GM19099 (cell line): ENCODE results near the gene PTPRN2.

Source experiments
- POLR2A ChIP-seq: IDR thresholded peaks from 3 replicates; pipeline ENCODE4 v1.6.1; 2011; ENCODE audit warnings: low read depth; ENCODE audit not compliant: insufficient read length; ENCODE audit errors: extremely low read depth

Gene PTPRN2

DNA sequence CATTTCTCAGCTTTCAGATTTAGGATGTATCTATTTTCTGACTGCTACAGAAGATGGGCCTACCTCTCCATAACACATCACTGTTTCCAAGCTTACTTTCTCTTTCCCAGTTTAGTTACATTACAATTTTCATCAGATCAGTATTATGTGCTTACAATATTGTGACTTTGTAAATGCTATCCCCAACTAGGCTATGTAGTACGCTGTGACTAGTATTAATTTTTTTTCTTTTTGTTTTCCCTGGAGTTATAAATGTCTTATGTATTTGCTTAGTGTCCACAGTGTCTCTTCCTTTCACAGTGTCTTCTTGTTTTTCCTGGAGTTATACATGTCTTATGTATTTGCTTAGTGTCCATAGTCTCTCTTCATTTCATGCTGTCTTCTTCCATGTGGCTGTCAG is 188.9 kb downstream of the PTPRN2 start:
- no peak for TF ChIP-seq POLR2A

DNA sequence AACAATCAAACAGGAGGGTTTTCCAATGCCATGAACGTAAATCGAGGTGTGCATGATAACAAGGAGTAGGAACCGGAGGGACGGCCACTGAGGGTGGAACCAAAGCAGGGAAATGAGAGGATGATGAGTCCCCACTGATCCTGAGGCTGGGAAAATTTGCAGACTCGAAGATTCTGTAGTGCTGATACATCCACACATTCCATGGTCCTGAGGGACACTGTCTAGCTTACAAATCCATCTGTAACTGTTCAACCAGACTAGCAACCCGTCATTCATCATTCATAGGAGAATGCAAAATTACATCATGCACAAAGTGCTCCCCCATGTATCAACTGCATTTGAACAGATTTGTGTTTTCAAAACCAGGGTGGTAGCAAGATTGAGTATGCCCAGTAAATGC is 189.7 kb downstream of the PTPRN2 start:
- TF ChIP-seq POLR2A = no peak

DNA sequence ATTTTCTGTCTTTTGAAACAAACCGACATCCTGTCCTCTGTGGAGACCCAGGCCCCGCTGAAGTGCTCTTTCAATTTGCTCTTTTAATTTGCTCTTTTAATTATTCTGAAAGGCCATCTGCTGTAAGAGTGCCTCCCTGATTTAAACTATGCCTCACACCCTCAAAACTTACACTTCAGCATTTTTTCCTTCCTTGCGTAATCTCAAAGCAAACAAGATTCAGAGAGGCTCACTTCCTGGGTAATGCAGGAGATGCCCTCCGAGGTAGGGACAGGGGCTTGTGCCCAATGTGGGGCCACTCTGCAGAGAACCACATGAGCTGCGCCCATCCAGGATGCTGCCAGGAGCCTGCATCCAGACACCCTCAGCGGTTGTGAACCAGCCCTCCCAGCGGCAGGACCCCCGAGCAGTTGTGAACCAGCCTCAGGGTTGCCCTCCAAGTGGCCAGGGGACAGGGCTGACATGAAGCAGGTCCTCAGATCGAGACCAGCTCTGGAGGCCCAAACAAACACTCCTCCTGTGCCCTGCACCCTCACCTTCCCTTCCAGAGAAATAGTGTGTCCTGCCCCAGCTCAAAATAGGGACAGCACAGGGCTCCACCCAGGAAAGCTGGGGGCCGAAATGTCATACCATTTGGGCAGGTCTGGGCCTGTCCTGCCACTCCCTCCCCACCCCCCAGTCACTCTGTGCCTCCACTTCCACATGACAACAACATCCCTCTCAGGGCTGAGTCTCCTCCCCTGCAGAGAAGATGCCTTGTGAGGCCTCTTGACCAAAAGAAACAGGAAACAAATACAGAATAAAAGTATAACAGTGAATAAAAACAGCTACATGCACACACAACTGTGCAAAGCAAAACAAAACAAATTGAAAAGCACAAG is 190.4 kb downstream of the PTPRN2 start:
- no peak for TF ChIP-seq POLR2A

DNA sequence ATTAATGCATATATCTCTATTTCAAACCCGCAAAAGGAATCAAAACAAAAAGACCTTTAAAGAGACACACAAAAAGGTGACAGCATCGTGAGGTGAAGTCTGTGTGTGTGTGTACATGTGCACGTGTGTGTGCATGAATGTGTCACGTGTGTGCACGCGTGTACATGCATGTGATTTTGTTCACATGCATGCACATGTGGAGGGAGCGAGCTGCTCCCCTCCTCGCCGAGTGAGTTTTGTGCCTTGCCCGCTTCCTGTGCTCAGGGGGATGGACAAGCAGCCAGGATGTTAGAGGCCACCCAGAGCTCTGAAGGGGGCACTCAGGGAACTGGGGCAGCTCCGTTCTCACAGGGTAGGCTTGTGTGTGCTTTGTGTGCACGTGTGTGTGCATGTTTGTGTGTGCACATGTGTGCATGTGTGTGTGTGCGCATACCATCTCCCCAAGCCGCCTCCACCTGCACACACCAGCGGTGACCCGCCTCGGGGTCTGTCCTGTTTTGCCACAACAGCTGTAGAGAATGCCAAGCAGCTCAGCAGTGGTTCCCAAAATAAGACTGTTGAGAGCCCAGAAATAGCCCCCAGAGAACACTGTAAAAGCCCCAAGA is 191.2 kb downstream of the PTPRN2 start:
- no peak for TF ChIP-seq POLR2A

DNA sequence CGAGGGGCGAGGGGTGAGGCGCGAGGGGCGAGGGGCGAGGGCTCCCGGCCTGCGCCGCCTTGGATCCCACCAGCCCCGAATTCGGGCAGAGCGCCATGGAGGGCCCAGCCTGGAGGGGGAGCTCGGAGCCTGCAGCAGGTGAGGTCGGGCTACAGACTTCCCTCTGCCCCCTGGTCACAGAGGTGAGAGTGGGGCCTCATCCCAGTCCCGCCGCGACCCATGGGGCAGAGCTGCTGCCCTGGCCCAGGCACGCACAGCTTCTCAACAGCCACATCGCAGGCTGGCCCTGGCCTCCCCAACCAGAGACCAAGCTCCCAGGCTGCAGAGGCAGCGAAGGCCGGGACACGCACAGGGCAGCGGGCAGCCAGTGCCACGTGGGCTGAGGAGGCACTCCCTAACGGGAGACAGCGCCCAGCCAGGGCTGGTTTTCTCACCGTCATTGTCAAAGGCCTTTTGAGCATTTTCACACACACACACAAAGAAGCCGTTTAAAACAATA is 191.8 kb downstream of the PTPRN2 start:
- TF ChIP-seq POLR2A = no peak

DNA sequence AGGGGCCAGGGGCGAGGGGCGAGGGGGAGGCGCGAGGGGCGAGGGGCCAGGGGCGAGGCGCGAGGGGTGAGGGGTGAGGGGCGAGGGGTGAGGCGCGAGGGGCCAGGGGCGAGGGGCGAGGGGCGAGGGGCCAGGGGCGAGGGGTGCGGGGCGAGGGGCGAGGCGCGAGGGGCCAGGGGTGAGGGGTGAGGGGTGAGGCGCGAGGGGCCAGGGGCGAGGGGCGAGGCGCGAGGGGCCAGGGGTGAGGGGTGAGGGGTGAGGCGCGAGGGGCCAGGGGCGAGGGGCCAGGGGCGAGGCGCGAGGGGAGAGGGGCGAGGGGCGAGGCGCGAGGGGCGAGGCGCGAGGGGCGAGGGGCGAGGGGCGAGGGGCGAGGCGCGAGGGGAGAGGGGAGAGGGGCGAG is 192.3 kb downstream of the PTPRN2 start:
- TF ChIP-seq POLR2A = no peak

DNA sequence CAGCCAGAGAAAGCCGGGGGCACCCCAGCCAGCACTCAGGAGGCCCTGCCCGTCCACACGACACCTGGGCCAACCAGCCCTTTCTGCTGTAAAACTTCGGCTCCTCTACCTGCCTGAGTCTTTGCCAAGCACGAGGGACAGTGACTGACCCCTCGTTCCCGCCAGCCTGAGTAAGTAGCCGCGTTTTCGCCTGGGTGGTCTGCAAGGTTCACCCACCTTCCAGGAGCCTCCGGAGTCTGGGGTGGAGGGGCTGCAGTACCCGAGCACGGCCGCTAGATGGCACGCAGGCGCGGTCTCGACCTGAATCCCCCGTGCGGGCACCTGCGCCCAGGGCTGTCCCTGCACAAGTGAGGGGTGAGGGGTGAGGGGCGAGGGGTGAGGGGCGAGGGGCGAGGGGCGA is 192.7 kb downstream of the PTPRN2 start:
- no peak for TF ChIP-seq POLR2A

DNA sequence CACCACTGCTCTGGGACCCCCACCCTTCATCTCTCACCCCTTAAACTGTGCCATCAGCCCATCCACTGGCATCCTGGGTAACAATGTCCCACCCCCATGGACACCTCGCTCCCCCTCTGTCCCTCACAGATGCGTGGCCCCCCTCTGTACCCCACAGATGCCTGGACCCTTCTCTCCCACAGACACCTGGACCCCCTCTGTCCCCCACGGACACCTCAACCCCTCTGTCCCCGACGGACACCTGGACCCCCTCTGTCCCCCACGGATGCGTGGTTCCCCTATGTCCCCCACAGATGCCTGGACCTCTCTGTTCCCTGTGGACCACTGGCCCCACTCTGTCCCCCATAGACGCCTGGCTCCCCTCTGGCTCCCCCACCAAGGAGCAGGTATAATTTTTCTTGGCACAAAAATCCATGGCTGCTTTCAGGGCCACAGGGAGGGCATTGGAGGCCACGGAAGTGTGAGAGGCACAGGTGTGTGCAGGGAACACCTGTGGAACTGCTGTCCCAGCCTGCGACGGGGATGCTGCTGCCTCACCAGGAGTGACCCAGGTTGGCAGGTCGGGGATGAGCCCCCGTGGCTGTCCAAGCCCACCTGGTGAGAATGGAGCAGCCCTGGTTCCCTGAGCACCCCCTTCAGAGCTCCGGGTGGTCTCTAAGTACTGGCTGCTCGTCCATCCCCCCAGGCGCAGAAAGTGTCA is 193.5 kb downstream of the PTPRN2 start:
- no peak for TF ChIP-seq POLR2A

DNA sequence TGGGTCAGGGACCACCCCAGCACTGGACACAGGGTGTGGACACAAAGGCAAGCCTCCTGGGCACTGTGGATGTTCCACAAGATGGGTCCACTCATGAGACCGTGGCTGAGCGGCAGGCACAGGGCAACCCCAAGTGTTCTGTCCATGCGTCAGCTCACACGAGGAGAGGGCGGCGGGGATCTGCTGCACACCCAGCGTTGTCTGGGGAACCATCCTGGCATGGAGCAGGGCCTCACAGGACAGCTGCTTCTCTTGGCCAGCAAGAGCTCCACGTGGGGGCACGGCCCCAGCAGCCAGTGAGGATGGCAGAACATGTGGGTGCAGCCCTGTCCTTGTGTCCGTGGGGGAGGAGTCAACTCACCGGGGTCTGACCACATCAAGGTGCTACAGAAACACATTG is 195.4 kb downstream of the PTPRN2 start:
- TF ChIP-seq POLR2A = no peak

DNA sequence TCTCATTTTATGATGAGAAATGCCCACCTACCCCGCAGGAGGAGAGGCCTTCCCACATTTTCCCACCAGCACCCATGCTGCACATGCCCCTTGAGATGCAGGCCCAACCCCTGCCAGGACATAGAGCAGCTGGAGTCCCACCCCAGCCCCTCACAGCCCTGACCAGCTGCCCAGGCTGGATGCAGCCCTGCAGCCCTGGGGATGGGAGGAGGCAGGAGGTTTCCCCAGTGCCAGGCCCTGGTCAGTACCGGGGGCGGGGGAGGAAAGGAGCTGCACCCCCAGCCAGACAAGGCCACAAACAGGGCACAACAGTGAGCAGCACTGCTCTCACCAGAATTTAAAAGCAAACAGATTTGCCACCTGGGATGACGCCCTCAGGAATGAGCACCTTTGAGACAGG is 196.1 kb downstream of the PTPRN2 start:
- no peak for TF ChIP-seq POLR2A

DNA sequence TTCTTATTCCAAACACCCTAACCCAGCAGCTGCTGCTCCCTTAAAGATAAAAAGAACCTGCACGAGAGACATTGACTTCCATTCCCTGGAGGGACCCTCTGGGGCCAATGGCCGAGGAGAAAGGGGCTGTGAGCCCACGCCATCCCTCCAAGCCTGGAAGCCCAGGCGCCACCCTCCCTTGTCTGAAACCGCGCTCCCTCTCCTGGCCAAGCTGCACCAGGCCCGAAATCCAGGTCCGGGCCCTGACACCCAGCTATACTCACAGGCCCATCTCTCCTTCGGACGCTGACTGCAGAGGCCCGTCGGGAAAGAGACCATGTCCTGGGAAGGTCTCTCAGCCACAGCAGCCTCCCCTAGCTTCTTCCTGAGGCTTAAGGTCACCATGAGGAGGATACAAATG is 196.5 kb downstream of the PTPRN2 start:
- TF ChIP-seq POLR2A = no peak

DNA sequence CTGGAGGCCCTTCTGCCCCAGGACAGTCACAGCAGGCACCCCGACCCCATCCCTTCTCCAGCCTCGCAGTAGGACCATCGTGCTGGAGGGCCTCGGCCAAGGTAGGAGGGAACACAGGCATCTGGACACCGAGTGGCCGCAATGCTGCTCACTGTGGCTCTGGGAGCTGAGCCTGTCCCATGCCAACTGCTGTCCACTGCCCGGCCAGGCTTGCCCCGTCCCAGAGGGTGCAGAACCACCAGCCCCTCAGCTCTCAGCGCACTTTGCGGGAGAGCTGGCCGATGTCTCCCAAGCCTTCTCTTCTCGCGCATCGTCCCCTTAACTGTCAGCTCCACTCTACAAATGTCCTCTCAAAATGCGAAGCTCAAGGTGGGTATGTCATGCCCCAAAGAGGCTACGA is 197.2 kb downstream of the PTPRN2 start:
- TF ChIP-seq POLR2A = no peak

DNA sequence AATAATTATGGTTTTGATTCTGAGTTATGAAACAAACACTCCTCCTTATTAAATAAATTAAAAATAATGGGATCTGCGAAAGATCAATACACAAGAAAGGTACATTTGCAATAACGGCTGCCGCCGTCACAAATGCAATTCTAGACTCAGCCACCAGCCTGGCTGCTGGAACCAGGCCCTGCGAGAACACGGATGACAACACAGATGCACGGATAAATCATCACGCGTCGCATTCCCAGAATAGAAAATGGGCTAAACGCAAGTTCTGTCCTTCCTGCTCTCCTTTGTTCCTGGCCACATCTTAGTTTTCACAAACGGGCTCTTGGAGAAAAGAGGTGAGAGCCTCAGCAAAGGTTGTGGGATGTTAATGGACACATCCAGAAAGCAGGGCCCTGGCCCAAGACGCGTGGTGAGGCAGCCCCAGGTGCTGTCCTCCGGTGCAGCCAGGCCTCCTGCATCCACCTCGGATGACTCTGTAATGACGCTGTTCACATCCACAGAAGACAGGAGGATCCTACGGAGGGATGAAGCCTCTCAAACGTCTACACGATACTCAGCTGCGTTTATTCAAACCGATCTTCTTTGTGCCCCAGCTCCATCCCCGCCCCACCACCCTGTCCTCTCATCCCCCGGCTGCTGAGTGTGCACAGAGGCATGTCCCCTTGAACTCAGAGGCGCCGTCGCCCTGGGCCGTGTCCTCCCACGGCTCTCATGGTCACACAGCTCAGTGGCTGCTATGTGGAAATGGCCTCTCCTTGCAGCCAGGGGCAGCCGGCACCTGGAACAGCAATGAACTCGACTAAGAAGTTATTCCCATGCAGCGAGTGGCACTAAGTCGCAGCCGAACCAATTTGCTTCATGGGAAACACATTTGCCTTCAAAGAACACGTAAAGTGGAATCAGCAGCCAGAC is 197.9 kb downstream of the PTPRN2 start:
- no peak for TF ChIP-seq POLR2A

DNA sequence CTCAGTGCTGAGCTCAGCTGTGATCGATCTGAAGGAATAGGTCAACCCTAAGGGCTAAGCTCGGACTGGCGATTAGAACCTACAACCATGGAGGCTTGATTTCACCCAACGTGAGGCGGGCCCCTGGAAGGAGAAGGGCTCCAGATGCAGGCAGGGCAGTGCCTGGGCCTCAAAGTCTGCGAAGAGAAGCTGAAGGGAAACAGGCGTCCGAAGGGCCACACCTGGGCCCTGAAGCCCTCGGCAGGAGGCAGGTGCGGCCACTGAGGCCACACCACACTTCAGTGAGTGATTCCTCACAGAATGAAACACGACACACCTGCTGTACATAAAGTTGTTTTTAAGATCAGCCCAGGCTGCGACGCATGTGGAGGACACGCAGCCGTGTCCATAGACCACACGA is 198.7 kb downstream of the PTPRN2 start:
- no peak for TF ChIP-seq POLR2A

DNA sequence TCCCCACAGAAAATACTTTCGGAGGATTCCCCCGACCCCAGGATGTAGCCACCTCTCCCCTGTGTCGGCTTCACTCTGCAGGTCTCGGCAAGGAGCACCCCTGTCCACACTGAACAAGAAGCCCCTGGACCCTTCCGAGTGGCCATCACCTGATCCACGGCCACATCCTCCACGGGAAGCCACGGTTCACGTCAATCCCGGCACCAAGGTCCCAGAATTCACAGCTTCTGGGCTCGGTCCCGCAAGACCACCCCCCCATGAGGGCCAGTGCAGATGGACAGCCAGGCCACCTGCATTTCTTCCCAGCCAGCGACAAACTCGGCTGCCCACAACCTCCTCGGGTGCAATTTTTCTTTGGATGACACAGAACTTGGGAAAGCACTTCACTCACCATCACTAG is 199.6 kb downstream of the PTPRN2 start:
- no peak for TF ChIP-seq POLR2A
